GM18951 (cell line): ENCODE measurements around the gene DNAAF5.
"Not testable (repeated sequence)": the region's sequence is repeated elsewhere in the genome, so short reads cannot be mapped to it uniquely, and the experiment has no call there.

ENCODE experiments used
- POLR2A ChIP-seq: IDR thresholded peaks from 4 replicates; pipeline ENCODE4 v1.6.1; 2011; ENCODE audit warnings: mild to moderate bottlenecking; ENCODE audit not compliant: insufficient read length, insufficient read depth; ENCODE audit errors: extremely low read depth
- in situ Hi-C: fragments of 300-500 bp; cut with MboI; formaldehyde crosslinking; loops from one replicate; pipeline ENCODE4 v1.12.0; 2022; ENCODE audit warnings: low sequenced_read_pairs, mixed read lengths, inconsistent platforms; ENCODE audit not compliant: unreplicated experiment

Gene DNAAF5

DNA sequence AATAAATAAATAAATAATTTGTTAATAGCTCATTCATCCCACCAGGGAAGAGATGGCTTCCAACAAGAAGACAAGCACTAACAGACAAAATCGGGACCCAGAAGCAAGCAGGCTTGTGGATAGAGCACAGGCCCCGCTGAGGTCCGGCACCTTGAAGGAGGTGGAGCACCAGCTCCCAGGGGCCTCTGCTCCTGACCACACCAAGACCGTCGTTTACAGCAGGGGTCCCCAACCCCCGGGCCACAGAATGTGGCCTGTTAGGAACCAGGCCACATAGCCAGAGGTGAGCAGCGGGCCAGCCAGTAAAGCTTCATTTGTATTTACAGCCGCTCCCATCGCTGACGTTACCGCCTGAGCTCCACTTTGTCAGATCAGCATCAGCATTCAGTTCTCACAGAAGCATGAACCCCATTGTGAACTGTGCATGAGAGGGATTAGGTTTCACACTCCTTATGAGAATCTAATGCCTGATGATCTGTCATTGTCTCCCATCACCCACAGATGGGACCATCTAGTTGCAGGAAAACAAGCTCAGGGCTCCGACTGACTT lies 72.5 kb downstream of the DNAAF5 start:
- in situ Hi-C loops, result loop anchor here (25.0 kb wide), 1 partner anchor 163 kb away; the partner anchor contains the start of gene ADAP1
- TF ChIP-seq POLR2A, result no peak

GRCh38 chr7:800692-801091 lies 74.2 kb downstream of the DNAAF5 start:
- no peak for TF ChIP-seq POLR2A
- in situ Hi-C loops, result no loop called here

GRCh38 chr7:801351-801750 lies 74.9 kb downstream of the DNAAF5 start:
- in situ Hi-C loops, result not testable (repeated sequence)

DNA sequence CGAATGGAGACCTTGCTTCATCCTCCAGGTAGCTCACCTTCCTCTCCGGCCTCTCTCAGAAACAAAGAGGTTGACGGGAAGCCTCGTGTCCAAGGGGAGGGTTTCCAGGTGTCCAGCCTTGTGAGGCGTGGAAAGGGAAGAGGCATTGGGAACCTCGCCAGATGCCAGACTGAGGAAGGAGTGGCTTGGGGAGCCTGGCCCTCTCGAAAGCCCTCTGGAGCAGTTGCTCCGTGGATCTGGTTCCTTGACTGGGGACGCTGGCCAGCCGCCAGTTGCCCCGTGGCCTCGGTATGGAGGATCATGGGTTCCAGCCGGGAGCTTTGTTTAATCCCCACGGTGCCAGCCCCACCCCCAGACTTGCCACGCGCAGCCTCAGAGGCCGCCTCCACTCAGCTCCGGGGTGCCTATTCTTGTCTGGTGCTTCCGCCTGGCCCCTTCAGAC lies 75.5 kb downstream of the DNAAF5 start:
- TF ChIP-seq POLR2A, result no peak
- in situ Hi-C loops, result no loop called here

GRCh38 chr7:802500-803242 lies 76.2 kb downstream of the DNAAF5 start:
- in situ Hi-C loops, result no loop called here

GRCh38 chr7:803243-803635 lies 76.7 kb downstream of the DNAAF5 start:
- TF ChIP-seq POLR2A, result no peak
- in situ Hi-C loops, result no loop called here

More at GRCh38 chr7:802500-803242, 76.2 kb downstream of the DNAAF5 start:
- TF ChIP-seq POLR2A, result no peak

DNA sequence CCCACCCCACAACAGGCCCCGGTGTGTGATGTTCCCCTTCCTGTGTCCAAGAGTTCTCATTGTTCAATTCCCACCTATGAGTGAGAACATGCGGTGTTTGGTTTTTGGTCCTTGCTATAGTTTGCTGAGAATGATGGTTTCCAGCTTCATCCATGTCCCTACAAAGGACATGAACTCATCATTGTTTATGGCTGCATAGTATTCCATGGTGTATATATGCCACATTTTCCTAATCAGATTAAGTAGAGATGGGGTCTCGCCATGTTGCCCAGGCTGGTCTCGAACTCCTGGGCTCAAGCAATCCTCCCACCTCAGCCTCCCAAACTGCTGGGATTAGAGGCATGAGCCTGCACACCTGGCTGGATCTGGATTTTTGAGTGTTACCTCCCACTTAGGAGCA lies 77.3 kb downstream of the DNAAF5 start:
- in situ Hi-C loops, result not testable (repeated sequence)

- no peak for TF ChIP-seq POLR2A
- in situ Hi-C loops, result no loop called here
These were observed 78.8 kb downstream of the DNAAF5 start for GRCh38 chr7:805261-805660.

- no peak for TF ChIP-seq POLR2A
- in situ Hi-C loops, result no loop called here
These were observed 89.1 kb downstream of the DNAAF5 start for GRCh38 chr7:815284-816216.

- in situ Hi-C loops, result no loop called here
- peak; percentile 83 for TF ChIP-seq POLR2A
These were observed 89.8 kb downstream of the DNAAF5 start for GRCh38 chr7:816300-816750.

DNA sequence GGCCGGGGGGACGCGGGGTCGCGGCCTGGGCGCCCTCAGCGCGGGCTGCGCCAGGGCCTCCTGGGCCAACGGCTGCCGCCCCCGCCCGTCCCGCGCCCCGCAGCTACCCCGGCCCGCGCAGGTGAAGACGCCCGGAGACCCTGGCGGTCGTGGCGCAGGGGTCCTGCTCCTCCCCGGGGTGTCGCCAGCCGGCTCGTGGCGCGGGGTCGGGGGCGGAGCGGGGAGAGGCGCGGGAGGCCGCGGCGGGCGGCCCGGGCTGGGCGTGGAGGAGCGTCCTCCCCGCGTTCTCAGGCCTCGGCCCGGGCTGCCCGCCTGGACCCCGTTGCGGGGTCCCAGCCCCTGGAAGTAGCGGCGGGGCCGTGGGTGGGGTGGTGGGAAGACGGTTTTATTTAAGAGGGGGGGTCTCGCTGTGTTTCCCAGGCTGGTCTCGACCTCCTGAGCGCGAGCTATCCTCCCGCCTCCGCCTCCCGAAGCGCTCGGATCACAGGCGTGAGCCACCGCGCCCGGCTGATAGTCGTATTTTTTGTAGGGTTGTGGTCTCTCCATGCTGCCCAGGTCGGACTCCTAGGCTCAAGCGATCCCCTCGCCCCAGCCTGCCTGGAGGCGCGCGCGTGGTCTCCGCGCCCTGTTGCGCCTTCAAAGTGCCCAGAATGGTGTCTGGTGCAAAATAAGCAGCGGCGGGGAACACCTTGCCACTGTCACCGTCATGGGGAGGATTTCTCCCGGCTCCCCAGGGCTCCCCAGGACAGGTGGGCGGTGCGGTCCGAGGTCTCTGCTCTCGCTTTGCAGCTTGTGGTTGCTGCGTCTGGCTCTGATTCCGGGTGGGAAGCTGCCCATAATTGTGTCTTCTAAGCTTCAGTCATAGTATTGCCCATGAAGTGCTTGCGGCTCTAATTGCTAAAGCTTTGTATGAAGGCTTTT lies 90.5 kb downstream of the DNAAF5 start:
- in situ Hi-C loops, result no loop called here
- no peak for TF ChIP-seq POLR2A

GRCh38 chr7:818031-818699 lies 91.7 kb downstream of the DNAAF5 start:
- no peak for TF ChIP-seq POLR2A
- in situ Hi-C loops, result no loop called here
